GM13977 (cell line): ENCODE measurements around the gene SRI.
A peak's percentile ranks its signal among the peaks of the same experiment; 100 is the strongest.

Experiments used
- DNase-seq: peaks from one replicate; pipeline ENCODE4 v3.0.0; 2012; ENCODE audit warnings: low spot score
- CTCF ChIP-seq: IDR thresholded peaks from 2 replicates; pipeline ENCODE4 v1.5.1; 2012; ENCODE audit warnings: mild to moderate bottlenecking, control low read depth; ENCODE audit not compliant: insufficient read depth; ENCODE audit errors: extremely low read depth, missing control alignments
- in situ Hi-C: fragments of 300-500 bp; cut with MboI; formaldehyde crosslinking; loops from one replicate; pipeline ENCODE4 v1.12.0; 2022; ENCODE audit warnings: low sequenced_read_pairs, low pct_unique_long_range_greater_than_20kb, mixed read lengths, inconsistent platforms; ENCODE audit not compliant: unreplicated experiment

Gene SRI

GRCh38 chr7:88226201-88226600 is 6.4 kb upstream of the SRI start:
- no peak for TF ChIP-seq CTCF
- DNase-seq = no peak
- in situ Hi-C loops = no loop called here

- DNase-seq = no peak
- no peak for TF ChIP-seq CTCF
- in situ Hi-C loops = no loop called here
Observed at GRCh38 chr7:88224601-88225275, 4.9 kb upstream of the SRI start.

GRCh38 chr7:88223265-88223664 is 3.4 kb upstream of the SRI start:
- no peak for TF ChIP-seq CTCF
- in situ Hi-C loops = no loop called here
- DNase-seq = no peak

- DNase-seq = peak; percentile 50
- TF ChIP-seq CTCF = no peak
- in situ Hi-C loops = no loop called here
Observed at GRCh38 chr7:88218836-88219605, 817 bp downstream of the SRI start.

- in situ Hi-C loops = no loop called here
- DNase-seq = no peak
- TF ChIP-seq CTCF = no peak
Observed at GRCh38 chr7:88218429-88218745, 1.5 kb downstream of the SRI start.

GRCh38 chr7:88217675-88218428 is 2.0 kb downstream of the SRI start:
- no peak for TF ChIP-seq CTCF
- in situ Hi-C loops = no loop called here
- DNase-seq = peak; percentile 77
